ENCODE results near the gene HPGD. TPM values are rescaled to one million over a fixed set of nuclear protein-coding genes. Genes with fewer than 3 reads are reported as not detected.

HPGD gene
- total RNA-seq, 2 donors from 2014 or later: 62.3 to 159 TPM

GRCh38 chr4:174450786-174451125 is 71.5 kb downstream of the HPGD start:
- intact Hi-C loops (cut with DNase I): no loop called here
- H3K27ac ChIP-seq: no peak overlapping the region
- DNase-seq: no peak
- no peaks in the 10 kb centered on the region for H3K36me3 ChIP-seq
- H3K4me1 ChIP-seq: peaks cover 8% of the 10 kb centered on the region
- no peak overlapping the region for H3K9ac ChIP-seq (ENCODE audit: low read depth in 2 of 2, low read length in 2 of 2)
- H3K9me3 ChIP-seq: no peaks in the 10 kb centered on the region
- H3K4me3 ChIP-seq: no peak overlapping the region
- no peaks in the 10 kb centered on the region for H3K27me3 ChIP-seq
- no peak for TF ChIP-seq CTCF (IDR thresholded peaks at IDR 0.05)

GRCh38 chr4:174449944-174450785 is 72.1 kb downstream of the HPGD start:
- no peaks in the 10 kb centered on the region for H3K27me3 ChIP-seq
- no peak for DNase-seq
- no peak overlapping the region for H3K4me3 ChIP-seq
- no peak overlapping the region for H3K9ac ChIP-seq (ENCODE audit: low read depth in 2 of 2, low read length in 2 of 2)
- peaks cover 8% of the 10 kb centered on the region for H3K4me1 ChIP-seq
- no peak for TF ChIP-seq CTCF (IDR thresholded peaks at IDR 0.05)
- no peaks in the 10 kb centered on the region for H3K9me3 ChIP-seq
- H3K27ac ChIP-seq: no peak overlapping the region
- H3K36me3 ChIP-seq: no peaks in the 10 kb centered on the region
- intact Hi-C loops (cut with DNase I): no loop called here

- intact Hi-C loops (cut with DNase I): no loop called here
- no peak for TF ChIP-seq CTCF (IDR thresholded peaks at IDR 0.05)
- Histone ChIP-seq H3K27me3 (no peaks in the 10 kb centered on the region), H3K27ac (no peak overlapping the region), H3K4me3 (no peak overlapping the region), H3K9me3 (no peaks in the 10 kb centered on the region), H3K9ac (ENCODE audit: low read depth in 2 of 2, low read length in 2 of 2) (no peak overlapping the region), H3K36me3 (no peaks in the 10 kb centered on the region), H3K4me1 (peaks cover 8% of the 10 kb centered on the region)
- DNase-seq: no peak
Observed at GRCh38 chr4:174449152-174449551, 73.1 kb downstream of the HPGD start.

- no peak for TF ChIP-seq CTCF (IDR thresholded peaks at IDR 0.05)
- no peak for DNase-seq
- Histone ChIP-seq H3K4me1 (peaks cover 4% of the 10 kb centered on the region), H3K27ac (no peak overlapping the region), H3K4me3 (no peak overlapping the region), H3K36me3 (no peaks in the 10 kb centered on the region), H3K27me3 (no peaks in the 10 kb centered on the region), H3K9ac (ENCODE audit: low read depth in 2 of 2, low read length in 2 of 2) (no peak overlapping the region), H3K9me3 (no peaks in the 10 kb centered on the region)
- intact Hi-C loops (cut with DNase I): no loop called here
Observed at GRCh38 chr4:174444390-174444789, 77.9 kb downstream of the HPGD start.

Other genes with a start within 250 kb of the HPGD start
- gene FBXO8, start 238.8 kb downstream of the HPGD start, total RNA-seq: 10 to 100 TPM; 22.2 to 35.1 TPM
- 10 to 100 TPM; 14.2 to 15.3 TPM for gene CEP44, start 238.6 kb downstream of the HPGD start, total RNA-seq